SK-N-SH (cell line): ENCODE results near the gene KAT8. TPM values are rescaled to one million over a fixed set of nuclear protein-coding genes. Genes with fewer than 3 reads are reported as not detected.

ENCODE experiments used
- CTCF ChIA-PET: fragments of 300-600, 350-600 bp; formaldehyde crosslinking; extraction: SDS; loops from one replicate; lab custom pipeline; 2021; lab: Yijun Ruan, JAX
- POLR2A ChIA-PET: fragments of 350-600 bp; sonication (Branson Sonifier 250); formaldehyde crosslinking; extraction: SDS; loops from one replicate; lab custom pipeline; 2020; ENCODE audit warnings: antibody characterized with exemption, inconsistent platforms; lab: Yijun Ruan, JAX
- DNase-seq: peaks from one replicate; pipeline ENCODE4 v3.0.0; 2012
- H2AFZ ChIP-seq: fragments of 200-600 bp; sonication (generic); 2 replicates; pipeline ENCODE4 v1.8.1; 2016; ENCODE audit warnings: antibody characterized with exemption, mild to moderate bottlenecking, low read depth
- H3F3A ChIP-seq: fragments of 200-600 bp; sonication (generic); replicated peaks from 2 replicates; pipeline ENCODE3; 2016; ENCODE audit warnings: antibody characterized with exemption, mild to moderate bottlenecking; ENCODE audit not compliant: insufficient read depth
- H3K27ac ChIP-seq, 2 experiments: fragments of 200-500 bp in 1 of 2; fragments of 200-600 bp in 1 of 2; sonication (Bioruptor generic) in 1 of 2; sonication (generic), shearing (Covaris generic) in 1 of 2; 2 replicates each; pipeline versions ENCODE4 v1.5.1 to v1.6.1; 2014 to 2016; ENCODE audit warnings: low read depth in 2 of 2, inconsistent platforms in 1 of 2, low read length in 1 of 2, mild to moderate bottlenecking in 1 of 2, mixed read lengths in 1 of 2
- H3K27me3 ChIP-seq: fragments of 200-600 bp; sonication (generic), shearing (Covaris generic); 2 replicates; pipeline ENCODE4 v1.6.1; 2016; ENCODE audit warnings: mixed run types; ENCODE audit not compliant: insufficient read depth
- H3K36me3 ChIP-seq, 2 experiments: fragments of 200-500 bp in 1 of 2; fragments of 200-600 bp in 1 of 2; sonication (Bioruptor generic) in 1 of 2; sonication (generic) in 1 of 2; replicated peaks in 1 of 2; 2 replicates each; pipeline versions ENCODE3 to v1.5.1; 2014 to 2016; ENCODE audit warnings: low read length in 1 of 2, mild to moderate bottlenecking in 1 of 2; ENCODE audit not compliant: insufficient read depth in 2 of 2, control insufficient read depth in 1 of 2
- H3K4me1 ChIP-seq, 2 experiments: fragments of 200-500 bp in 1 of 2; fragments of 200-600 bp in 1 of 2; sonication (Bioruptor generic) in 1 of 2; sonication (generic), shearing (Covaris generic) in 1 of 2; 2 replicates each; pipeline versions ENCODE4 v1.5.1 to v1.6.1; 2014 to 2016; ENCODE audit warnings: low read depth in 1 of 2, low read length in 1 of 2, mixed run types in 1 of 2; ENCODE audit not compliant: insufficient read depth in 2 of 2, control insufficient read depth in 1 of 2
- H3K4me2 ChIP-seq: fragments of 200-600 bp; sonication (generic), shearing (Covaris generic); 2 replicates; pipeline ENCODE4 v1.6.1; 2017; ENCODE audit warnings: mixed run types
- H3K4me3 ChIP-seq, 2 experiments: fragments of 200-500 bp in 1 of 2; fragments of 200-600 bp in 1 of 2; sonication (Bioruptor generic) in 1 of 2; sonication (generic), shearing (Covaris generic) in 1 of 2; 2 replicates each; pipeline versions ENCODE4 v1.5.1 to v1.8.1; 2014 to 2016; ENCODE audit warnings: low read depth in 2 of 2, inconsistent platforms in 1 of 2, low read length in 1 of 2, mild to moderate bottlenecking in 1 of 2, mixed read lengths in 1 of 2, moderate library complexity in 1 of 2
- H3K79me2 ChIP-seq: fragments of 200-600 bp; sonication (generic); 2 replicates; pipeline ENCODE4 v1.8.1; 2017; ENCODE audit warnings: mild to moderate bottlenecking; ENCODE audit not compliant: insufficient read depth
- H3K9ac ChIP-seq: fragments of 200-600 bp; sonication (generic); 2 replicates; pipeline ENCODE4 v1.6.1; 2017; ENCODE audit warnings: mixed run types
- H3K9me2 ChIP-seq: fragments of 200-600 bp; sonication (generic); 2 replicates; pipeline ENCODE4 v1.6.1; 2017; ENCODE audit warnings: mixed run types
- H3K9me3 ChIP-seq: fragments of 200-600 bp; sonication (generic); 2 replicates; pipeline ENCODE4 v1.6.1; 2017; ENCODE audit warnings: mixed run types, mild to moderate bottlenecking, moderate library complexity
- H4K20me1 ChIP-seq: fragments of 200-600 bp; sonication (generic); 2 replicates; pipeline ENCODE4 v1.6.1; 2017; ENCODE audit warnings: mild to moderate bottlenecking, mixed run types; ENCODE audit not compliant: insufficient read depth
- EZH2phosphoT487 ChIP-seq: fragments of 200-600 bp; sonication (generic); IDR thresholded peaks from 2 replicates; pipeline ENCODE4 v1.6.1; 2017; ENCODE audit warnings: low read depth, mixed run types, mild to moderate bottlenecking, antibody characterized with exemption, moderate library complexity, borderline replicate concordance
- FOSL2 ChIP-seq: IDR thresholded peaks from 2 replicates; pipeline ENCODE4 v1.4.0; 2012; ENCODE audit warnings: low read depth, mild to moderate bottlenecking, moderate library complexity, borderline replicate concordance
- FOXM1 ChIP-seq: IDR thresholded peaks from 2 replicates; pipeline ENCODE4 v1.4.0; 2012; ENCODE audit warnings: low read depth, mild to moderate bottlenecking
- MXI1 ChIP-seq: IDR thresholded peaks from 2 replicates; pipeline ENCODE4 v1.6.1; 2012; ENCODE audit warnings: mild to moderate bottlenecking, low read depth, low read length, improper control_type of control experiment
- NFIC ChIP-seq: IDR thresholded peaks from 2 replicates; pipeline ENCODE4 v1.4.0; 2012; ENCODE audit warnings: borderline replicate concordance
- NRF1 ChIP-seq: IDR thresholded peaks from 2 replicates; pipeline ENCODE4 v1.6.1; 2012; ENCODE audit warnings: low read depth, mild to moderate bottlenecking, low read length
- POLR2AphosphoS5 ChIP-seq: IDR thresholded peaks from 2 replicates; pipeline ENCODE4 v1.6.1; 2012; ENCODE audit warnings: low read depth, low read length
- RCOR1 ChIP-seq: fragments of 150-350 bp; IDR thresholded peaks from 2 replicates; pipeline ENCODE4 v1.6.1; 2017; ENCODE audit warnings: antibody characterized with exemption, low read length
- RFX5 ChIP-seq: IDR thresholded peaks from 2 replicates; pipeline ENCODE4 v1.6.1; 2012; ENCODE audit warnings: mild to moderate bottlenecking, improper control_type of control experiment, low read length
- SIN3A ChIP-seq: IDR thresholded peaks from 2 replicates; pipeline ENCODE4 v1.6.1; 2012; ENCODE audit warnings: low read depth, mild to moderate bottlenecking, low read length, moderate library complexity, borderline replicate concordance
- SMC3 ChIP-seq: IDR thresholded peaks from 2 replicates; pipeline ENCODE4 v1.6.1; 2012; ENCODE audit warnings: low read depth, low read length, improper control_type of control experiment
- TAF1 ChIP-seq: IDR thresholded peaks from 2 replicates; pipeline ENCODE4 v1.6.1; 2012; ENCODE audit warnings: low read depth, mild to moderate bottlenecking, low read length, moderate library complexity, borderline replicate concordance
- YY1 ChIP-seq: IDR thresholded peaks from 2 replicates; pipeline ENCODE4 v1.4.0; 2012; ENCODE audit warnings: low read depth, mild to moderate bottlenecking
- WGBS: methylation state at CpG from one replicate; pipeline ENCODE4 v1.1.6; 2017; ENCODE audit warnings: low lambda C conversion rate; 5-methylcytosine and 5-hydroxymethylcytosine counted together
- polyA plus RNA-seq, 3 experiments: library from polyadenylated mRNA; depleted of rRNA; stranded (reverse); fragments of >200 nt; gene quantifications; 2 replicates each; pipeline ENCODE4 v1.2.3, GENCODE V29; 2012
- TF ChIP-seq, protein P1 (sequence below): fragments of 150-350 bp; IDR thresholded peaks from 2 replicates; pipeline ENCODE4 v1.6.1; 2017; ENCODE audit warnings: antibody characterized with exemption, low read length, low read depth, borderline replicate concordance
- TF ChIP-seq, protein P2 (sequence below): fragments of 200-600 bp; sonication (generic); IDR thresholded peaks from 2 replicates; pipeline ENCODE4 v1.6.1; 2017; ENCODE audit warnings: antibody characterized with exemption, mild to moderate bottlenecking, moderate library complexity
- TF ChIP-seq, protein P3 (sequence below): IDR thresholded peaks from 2 replicates; pipeline ENCODE4 v1.4.0; 2012; ENCODE audit warnings: low read depth, borderline replicate concordance
- TF ChIP-seq, protein P4 (sequence below): fragments of 150-350 bp; IDR thresholded peaks from 2 replicates; pipeline ENCODE4 v1.6.1; 2016; ENCODE audit warnings: mild to moderate bottlenecking, low read depth, low read length
- TF ChIP-seq, protein P5 (sequence below): IDR thresholded peaks from 2 replicates; pipeline ENCODE4 v1.4.0; 2012; ENCODE audit warnings: low read depth, borderline replicate concordance

Gene KAT8
- polyA plus RNA-seq, 1 of the 3 experiments (the other 2 are of a cell fraction): 52.0 TPM

DNA sequence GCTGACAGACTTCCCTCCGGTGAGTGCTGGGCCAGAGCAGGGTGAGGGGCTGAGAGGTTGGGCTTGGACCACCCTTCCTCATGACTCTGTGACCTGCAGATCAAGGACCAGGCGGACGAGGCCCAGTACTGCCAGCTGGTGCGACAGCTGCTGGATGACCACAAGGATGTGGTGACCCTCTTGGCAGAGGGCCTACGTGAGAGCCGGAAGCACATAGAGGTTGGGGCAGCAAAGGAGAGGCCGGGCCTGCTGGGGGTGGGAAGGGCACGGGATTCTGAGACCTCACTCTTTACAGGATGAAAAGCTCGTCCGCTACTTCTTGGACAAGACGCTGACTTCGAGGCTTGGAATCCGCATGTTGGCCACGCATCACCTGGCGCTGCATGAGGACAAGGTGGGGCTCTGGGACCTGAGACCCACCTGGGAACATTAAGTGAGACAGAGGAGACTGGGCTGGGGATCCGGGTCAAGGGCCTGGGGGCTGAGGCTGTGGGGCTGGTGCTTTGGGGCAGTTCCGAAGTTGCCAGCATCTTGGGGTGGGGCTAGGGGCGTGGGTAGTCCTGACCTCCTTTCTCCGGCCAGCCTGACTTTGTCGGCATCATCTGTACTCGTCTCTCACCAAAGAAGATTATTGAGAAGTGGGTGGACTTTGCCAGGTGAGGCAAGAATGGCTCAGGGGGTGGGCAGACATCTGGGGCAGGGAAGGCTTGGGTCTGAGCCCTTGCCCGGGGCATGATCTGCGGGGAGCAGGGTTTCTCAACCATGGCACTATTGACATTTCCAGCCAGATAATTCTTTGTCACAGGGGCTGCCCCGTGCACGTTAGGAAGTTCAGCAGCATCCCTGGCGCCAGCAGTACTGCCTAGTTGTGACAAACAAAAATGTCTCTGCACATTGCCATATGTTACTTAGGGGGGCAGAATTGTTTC lies 7.1 kb upstream of the KAT8 start (continued):
- TF ChIP-seq, protein P1, sequence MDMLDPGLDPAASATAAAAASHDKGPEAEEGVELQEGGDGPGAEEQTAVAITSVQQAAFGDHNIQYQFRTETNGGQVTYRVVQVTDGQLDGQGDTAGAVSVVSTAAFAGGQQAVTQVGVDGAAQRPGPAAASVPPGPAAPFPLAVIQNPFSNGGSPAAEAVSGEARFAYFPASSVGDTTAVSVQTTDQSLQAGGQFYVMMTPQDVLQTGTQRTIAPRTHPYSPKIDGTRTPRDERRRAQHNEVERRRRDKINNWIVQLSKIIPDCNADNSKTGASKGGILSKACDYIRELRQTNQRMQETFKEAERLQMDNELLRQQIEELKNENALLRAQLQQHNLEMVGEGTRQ: no peak

DNA sequence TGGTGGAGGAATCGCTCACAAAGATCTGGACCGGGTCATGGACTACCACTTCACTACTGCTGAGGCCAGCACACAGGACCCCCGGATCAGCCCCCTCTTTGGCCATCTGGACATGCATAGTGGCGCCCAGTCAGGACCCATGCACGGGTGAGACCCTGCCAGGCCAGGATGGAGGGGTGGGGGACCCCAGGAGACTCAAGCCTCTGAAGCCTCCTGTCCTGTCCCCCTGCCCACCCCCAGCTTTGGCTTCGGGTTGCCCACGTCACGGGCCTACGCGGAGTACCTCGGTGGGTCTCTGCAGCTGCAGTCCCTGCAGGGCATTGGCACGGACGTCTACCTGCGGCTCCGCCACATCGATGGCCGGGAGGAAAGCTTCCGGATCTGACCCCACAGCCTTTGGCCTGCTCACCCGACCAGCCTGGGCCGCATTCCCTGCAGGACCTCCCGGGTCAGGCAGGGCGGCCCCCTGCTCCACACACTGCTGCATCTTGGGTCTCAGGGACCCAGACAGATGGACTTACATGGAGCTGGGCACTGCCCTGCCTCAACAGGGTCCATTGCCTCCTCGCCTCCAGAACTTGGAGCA lies 5.5 kb upstream of the KAT8 start:
- Histone ChIP-seq H3K4me2 (no peak overlapping the region), H2AFZ (no peak overlapping the region), H4K20me1 (no peaks in the 10 kb centered on the region), H3K27me3 (no peaks in the 10 kb centered on the region), H3K79me2 (peaks cover 32% of the 10 kb centered on the region), H3K9me3 (no peaks in the 10 kb centered on the region), H3F3A (peaks cover 14% of the 10 kb centered on the region), H3K36me3 (peaks cover 19 to 36% of the 10 kb centered on the region in 2 experiments), H3K9me2 (no peaks in the 10 kb centered on the region), H3K4me1 (peaks cover 5 to 21% of the 10 kb centered on the region in 2 experiments; a peak in 2 of 4 replicates), H3K27ac (no peak overlapping the region), H3K9ac (no peak overlapping the region), H3K4me3 (no peak overlapping the region)
- ChIA-PET CTCF (interaction anchor here (1.2 to 2.2 kb wide), 3 partner anchors 22 to 31 kb away, joined by 3 to 9 read pairs (median 4); no protein-coding TSS in a partner anchor), POLR2A (no interaction called here)
- DNase-seq: no peak
- TF ChIP-seq SIN3A (no peak), FOXM1 (no peak), RCOR1 (no peak), EZH2phosphoT487 (no peak), YY1 (no peak), SMC3 (no peak), MXI1 (no peak), FOSL2 (no peak), NRF1 (no peak), POLR2AphosphoS5 (no peak), RFX5 (no peak), TAF1 (no peak), NFIC (no peak)
- TF ChIP-seq, protein P2, sequence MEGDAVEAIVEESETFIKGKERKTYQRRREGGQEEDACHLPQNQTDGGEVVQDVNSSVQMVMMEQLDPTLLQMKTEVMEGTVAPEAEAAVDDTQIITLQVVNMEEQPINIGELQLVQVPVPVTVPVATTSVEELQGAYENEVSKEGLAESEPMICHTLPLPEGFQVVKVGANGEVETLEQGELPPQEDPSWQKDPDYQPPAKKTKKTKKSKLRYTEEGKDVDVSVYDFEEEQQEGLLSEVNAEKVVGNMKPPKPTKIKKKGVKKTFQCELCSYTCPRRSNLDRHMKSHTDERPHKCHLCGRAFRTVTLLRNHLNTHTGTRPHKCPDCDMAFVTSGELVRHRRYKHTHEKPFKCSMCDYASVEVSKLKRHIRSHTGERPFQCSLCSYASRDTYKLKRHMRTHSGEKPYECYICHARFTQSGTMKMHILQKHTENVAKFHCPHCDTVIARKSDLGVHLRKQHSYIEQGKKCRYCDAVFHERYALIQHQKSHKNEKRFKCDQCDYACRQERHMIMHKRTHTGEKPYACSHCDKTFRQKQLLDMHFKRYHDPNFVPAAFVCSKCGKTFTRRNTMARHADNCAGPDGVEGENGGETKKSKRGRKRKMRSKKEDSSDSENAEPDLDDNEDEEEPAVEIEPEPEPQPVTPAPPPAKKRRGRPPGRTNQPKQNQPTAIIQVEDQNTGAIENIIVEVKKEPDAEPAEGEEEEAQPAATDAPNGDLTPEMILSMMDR: no peak
- TF ChIP-seq, protein P1: no peak
- TF ChIP-seq, protein P3, sequence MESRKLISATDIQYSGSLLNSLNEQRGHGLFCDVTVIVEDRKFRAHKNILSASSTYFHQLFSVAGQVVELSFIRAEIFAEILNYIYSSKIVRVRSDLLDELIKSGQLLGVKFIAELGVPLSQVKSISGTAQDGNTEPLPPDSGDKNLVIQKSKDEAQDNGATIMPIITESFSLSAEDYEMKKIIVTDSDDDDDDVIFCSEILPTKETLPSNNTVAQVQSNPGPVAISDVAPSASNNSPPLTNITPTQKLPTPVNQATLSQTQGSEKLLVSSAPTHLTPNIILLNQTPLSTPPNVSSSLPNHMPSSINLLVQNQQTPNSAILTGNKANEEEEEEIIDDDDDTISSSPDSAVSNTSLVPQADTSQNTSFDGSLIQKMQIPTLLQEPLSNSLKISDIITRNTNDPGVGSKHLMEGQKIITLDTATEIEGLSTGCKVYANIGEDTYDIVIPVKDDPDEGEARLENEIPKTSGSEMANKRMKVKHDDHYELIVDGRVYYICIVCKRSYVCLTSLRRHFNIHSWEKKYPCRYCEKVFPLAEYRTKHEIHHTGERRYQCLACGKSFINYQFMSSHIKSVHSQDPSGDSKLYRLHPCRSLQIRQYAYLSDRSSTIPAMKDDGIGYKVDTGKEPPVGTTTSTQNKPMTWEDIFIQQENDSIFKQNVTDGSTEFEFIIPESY: no peak
- TF ChIP-seq, protein P4, sequence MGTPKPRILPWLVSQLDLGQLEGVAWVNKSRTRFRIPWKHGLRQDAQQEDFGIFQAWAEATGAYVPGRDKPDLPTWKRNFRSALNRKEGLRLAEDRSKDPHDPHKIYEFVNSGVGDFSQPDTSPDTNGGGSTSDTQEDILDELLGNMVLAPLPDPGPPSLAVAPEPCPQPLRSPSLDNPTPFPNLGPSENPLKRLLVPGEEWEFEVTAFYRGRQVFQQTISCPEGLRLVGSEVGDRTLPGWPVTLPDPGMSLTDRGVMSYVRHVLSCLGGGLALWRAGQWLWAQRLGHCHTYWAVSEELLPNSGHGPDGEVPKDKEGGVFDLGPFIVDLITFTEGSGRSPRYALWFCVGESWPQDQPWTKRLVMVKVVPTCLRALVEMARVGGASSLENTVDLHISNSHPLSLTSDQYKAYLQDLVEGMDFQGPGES: no peak
- TF ChIP-seq, protein P5, sequence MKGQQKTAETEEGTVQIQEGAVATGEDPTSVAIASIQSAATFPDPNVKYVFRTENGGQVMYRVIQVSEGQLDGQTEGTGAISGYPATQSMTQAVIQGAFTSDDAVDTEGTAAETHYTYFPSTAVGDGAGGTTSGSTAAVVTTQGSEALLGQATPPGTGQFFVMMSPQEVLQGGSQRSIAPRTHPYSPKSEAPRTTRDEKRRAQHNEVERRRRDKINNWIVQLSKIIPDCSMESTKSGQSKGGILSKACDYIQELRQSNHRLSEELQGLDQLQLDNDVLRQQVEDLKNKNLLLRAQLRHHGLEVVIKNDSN: no peak
- WGBS: 97% methylated on average over 18 of the region's 23 CpGs
